GM13977 (cell line): Measurements from ENCODE around the gene OGDHL.

Experiments used
- DNase-seq: peaks from one replicate; pipeline ENCODE4 v3.0.0; 2012; ENCODE audit warnings: low spot score
- in situ Hi-C: fragments of 300-500 bp; cut with MboI; formaldehyde crosslinking; loops from one replicate; pipeline ENCODE4 v1.12.0; 2022; ENCODE audit warnings: low sequenced_read_pairs, low pct_unique_long_range_greater_than_20kb, mixed read lengths, inconsistent platforms; ENCODE audit not compliant: unreplicated experiment
- TF ChIP-seq, protein P1 (sequence below): IDR thresholded peaks from 2 replicates; pipeline ENCODE4 v1.5.1; 2012; ENCODE audit warnings: mild to moderate bottlenecking, control low read depth; ENCODE audit not compliant: insufficient read depth; ENCODE audit errors: extremely low read depth, missing control alignments

Gene OGDHL

DNA sequence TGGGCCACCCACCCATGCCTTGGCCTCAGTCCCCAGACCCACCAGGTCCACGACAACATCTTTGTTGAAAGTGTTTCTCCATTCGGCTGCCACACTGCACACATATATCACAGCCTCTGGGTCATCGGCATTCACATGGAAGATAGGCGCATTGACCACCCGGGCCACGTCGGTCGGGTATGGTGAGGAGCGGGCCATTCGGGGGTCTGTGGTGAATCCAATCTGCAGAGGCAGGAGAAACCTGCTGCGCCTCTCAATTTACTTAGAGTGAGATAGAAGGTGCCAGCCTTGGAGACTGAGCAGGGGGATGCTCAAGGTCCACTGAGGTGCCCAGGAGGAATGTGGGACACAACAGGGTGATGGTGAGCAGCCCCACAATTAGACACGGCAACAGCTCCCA lies 16.4 kb downstream of the OGDHL start:
- in situ Hi-C loops = no loop called here

GRCh38 chr10:49744924-49745605 lies 17.1 kb downstream of the OGDHL start:
- in situ Hi-C loops = no loop called here
- TF ChIP-seq, protein P1, sequence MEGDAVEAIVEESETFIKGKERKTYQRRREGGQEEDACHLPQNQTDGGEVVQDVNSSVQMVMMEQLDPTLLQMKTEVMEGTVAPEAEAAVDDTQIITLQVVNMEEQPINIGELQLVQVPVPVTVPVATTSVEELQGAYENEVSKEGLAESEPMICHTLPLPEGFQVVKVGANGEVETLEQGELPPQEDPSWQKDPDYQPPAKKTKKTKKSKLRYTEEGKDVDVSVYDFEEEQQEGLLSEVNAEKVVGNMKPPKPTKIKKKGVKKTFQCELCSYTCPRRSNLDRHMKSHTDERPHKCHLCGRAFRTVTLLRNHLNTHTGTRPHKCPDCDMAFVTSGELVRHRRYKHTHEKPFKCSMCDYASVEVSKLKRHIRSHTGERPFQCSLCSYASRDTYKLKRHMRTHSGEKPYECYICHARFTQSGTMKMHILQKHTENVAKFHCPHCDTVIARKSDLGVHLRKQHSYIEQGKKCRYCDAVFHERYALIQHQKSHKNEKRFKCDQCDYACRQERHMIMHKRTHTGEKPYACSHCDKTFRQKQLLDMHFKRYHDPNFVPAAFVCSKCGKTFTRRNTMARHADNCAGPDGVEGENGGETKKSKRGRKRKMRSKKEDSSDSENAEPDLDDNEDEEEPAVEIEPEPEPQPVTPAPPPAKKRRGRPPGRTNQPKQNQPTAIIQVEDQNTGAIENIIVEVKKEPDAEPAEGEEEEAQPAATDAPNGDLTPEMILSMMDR = no peak
- no peak for DNase-seq

More for the DNA sequence above, 16.4 kb downstream of the OGDHL start:
- TF ChIP-seq, protein P1 = no peak
- DNase-seq = no peak

DNA sequence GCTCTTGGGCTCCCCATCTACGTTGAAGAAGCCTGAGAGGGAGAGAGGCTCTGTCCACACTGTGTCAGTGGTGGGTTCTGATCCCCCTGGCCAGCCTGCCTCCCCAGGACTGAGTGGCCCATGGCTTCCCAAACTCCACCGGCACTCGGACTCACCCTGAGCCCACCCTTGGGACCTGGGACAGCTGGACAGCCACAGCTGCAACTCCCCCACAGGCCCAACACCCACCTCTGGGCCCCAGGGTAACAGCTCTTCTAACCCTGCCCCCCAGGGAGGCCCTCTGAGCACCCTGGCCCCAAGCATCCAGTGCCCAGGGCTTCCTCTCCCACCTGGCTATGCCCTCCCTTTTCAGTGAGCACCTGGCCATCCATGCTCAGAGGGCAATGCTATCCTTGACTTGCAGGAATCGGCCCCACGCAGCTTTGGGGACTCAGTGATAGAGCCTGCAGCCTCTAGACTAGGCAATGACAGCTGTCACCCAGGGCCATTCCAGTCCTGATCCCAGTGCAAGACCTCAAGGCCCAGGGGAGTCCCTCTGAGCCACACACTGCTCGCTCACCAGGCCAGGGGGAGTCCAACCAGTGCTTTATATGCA lies 17.9 kb downstream of the OGDHL start:
- DNase-seq = no peak
- in situ Hi-C loops = no loop called here
- TF ChIP-seq, protein P1 = no peak

GRCh38 chr10:49743464-49744075 lies 18.6 kb downstream of the OGDHL start:
- in situ Hi-C loops = no loop called here
- TF ChIP-seq, protein P1 = no peak
- no peak for DNase-seq

DNA sequence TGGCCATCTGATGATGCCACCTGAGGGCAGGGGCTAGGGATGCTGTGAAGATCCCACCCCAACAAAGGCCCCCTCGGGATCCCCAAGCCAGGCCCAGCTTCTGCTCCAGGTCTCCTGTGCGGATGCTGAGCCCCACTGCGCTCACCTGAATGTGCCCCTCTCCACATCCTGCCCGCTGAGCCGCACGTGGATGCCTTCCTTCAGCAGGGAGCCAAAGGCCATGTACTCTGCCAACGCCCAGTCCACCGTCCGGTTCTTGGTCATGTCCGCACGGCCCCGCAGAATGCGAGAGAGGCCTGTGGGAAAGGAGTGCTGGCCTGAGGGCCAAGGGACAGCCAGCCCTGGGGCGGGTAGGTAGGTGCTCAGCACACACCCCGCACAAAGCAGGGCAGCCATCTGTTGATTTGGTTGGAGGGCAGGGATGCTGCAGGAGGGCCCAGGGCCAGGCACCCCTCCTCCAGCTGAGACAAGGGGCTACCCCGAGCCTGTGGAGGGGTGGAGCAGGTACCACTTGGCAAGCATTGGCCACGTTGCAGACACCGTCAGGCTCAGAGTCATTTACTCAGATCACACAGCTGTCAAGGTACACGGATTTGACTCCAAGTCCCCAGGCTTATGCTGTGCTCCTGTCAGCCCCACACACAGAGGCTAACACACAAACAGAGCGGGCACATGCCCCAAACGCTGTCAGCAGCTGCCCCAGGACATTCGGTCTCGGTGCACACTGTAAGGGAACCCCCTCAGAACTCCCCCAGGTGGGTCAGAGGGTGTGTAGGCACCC lies 19.2 kb downstream of the OGDHL start:
- in situ Hi-C loops = no loop called here
- TF ChIP-seq, protein P1 = no peak
- no peak for DNase-seq

DNA sequence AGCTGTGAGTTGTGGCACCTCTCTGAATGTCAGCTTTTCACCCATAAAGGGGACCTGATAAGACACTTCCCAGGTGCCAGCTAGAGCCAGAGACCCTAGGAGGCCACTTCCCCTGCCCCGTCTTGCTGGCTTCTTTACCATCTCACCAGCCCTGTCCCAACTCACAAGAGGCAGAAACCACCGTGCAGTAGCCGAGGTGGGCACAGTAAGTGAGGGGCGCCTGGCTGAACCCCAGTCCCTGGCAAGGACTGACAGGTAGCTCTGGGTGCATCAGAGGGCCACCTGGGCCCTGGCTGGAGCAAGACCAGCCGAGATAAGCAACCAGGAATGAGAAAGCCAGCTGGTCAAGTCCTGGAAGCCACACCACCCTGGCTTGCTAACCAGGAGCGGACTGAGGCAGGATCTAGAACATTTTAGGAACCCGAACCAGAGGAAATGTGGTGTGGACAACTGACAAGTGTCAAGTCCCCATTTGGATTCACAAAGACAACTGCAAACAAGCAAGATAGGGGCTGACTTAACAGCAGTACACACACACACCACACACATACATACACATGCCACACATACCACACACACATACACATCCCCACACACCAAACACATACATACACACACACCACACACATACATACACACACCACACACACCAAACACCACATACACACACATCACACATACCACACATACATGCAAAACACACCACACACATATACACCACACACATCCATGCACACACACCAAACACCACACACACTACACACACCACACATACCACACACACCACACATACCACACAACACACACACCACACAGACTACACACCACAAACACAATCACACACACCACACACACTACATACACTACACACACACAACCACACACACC lies 20.8 kb downstream of the OGDHL start:
- TF ChIP-seq, protein P1 = no peak
- in situ Hi-C loops = no loop called here
- no peak for DNase-seq
